ENCODE results near the gene NKPD1. TPM values are rescaled to one million over a fixed set of nuclear protein-coding genes. Genes with fewer than 3 reads are reported as not detected.

Gene NKPD1
- total and polyA plus RNA-seq, 2 experiments from 2014 or later, result 2.9 to 3.3 TPM

GRCh38 chr19:45133661-45134060 is 27.1 kb downstream of the NKPD1 start:
- no peaks in the 10 kb centered on the region for H3K36me3 ChIP-seq
- no peaks in the 10 kb centered on the region for H3K9me3 ChIP-seq (ENCODE audit: low read depth)
- peaks cover 8% of the 10 kb centered on the region for H3K4me1 ChIP-seq (ENCODE audit: low read depth)
- DNase-seq (ENCODE audit: low read depth in 1 of 2, low spot score in 1 of 2), result no peak
- H3K27me3 ChIP-seq, result no peaks in the 10 kb centered on the region
- TF ChIP-seq CTCF (IDR thresholded peaks at IDR 0.05; ENCODE audit: low read depth, low read length), result no peak
- no peak overlapping the region for H3K4me3 ChIP-seq
- no peak overlapping the region for H3K27ac ChIP-seq

- Histone ChIP-seq H3K36me3 (no peaks in the 10 kb centered on the region), H3K4me3 (no peak overlapping the region), H3K9me3 (ENCODE audit: low read depth) (no peaks in the 10 kb centered on the region), H3K27ac (no peak overlapping the region), H3K4me1 (ENCODE audit: low read depth) (peaks cover 1% of the 10 kb centered on the region), H3K27me3 (no peaks in the 10 kb centered on the region)
- no peak for TF ChIP-seq CTCF (IDR thresholded peaks at IDR 0.05; ENCODE audit: low read depth, low read length)
- DNase-seq (ENCODE audit: low read depth in 1 of 2, low spot score in 1 of 2), result no peak
Measured at GRCh38 chr19:45130888-45131615, 29.7 kb downstream of the NKPD1 start.

GRCh38 chr19:45130236-45130635 is 30.5 kb downstream of the NKPD1 start:
- no peak overlapping the region for H3K27ac ChIP-seq

GRCh38 chr19:45128806-45129205 is 32.0 kb downstream of the NKPD1 start:
- no peak for DNase-seq (ENCODE audit: low read depth in 1 of 2, low spot score in 1 of 2)
- Histone ChIP-seq H3K36me3 (no peaks in the 10 kb centered on the region), H3K9me3 (ENCODE audit: low read depth) (no peaks in the 10 kb centered on the region), H3K4me1 (ENCODE audit: low read depth) (no peaks in the 10 kb centered on the region), H3K27ac (no peak overlapping the region), H3K27me3 (no peaks in the 10 kb centered on the region), H3K4me3 (no peak overlapping the region)
- no peak for TF ChIP-seq CTCF (IDR thresholded peaks at IDR 0.05; ENCODE audit: low read depth, low read length)

More at GRCh38 chr19:45130236-45130635, 30.5 kb downstream of the NKPD1 start:
- H3K9me3 ChIP-seq (ENCODE audit: low read depth), result no peaks in the 10 kb centered on the region
- no peak for TF ChIP-seq CTCF (IDR thresholded peaks at IDR 0.05; ENCODE audit: low read depth, low read length)
- H3K4me1 ChIP-seq (ENCODE audit: low read depth), result no peaks in the 10 kb centered on the region
- DNase-seq (ENCODE audit: low read depth in 1 of 2, low spot score in 1 of 2), result no peak
- H3K27me3 ChIP-seq, result no peaks in the 10 kb centered on the region
- no peak overlapping the region for H3K4me3 ChIP-seq
- no peaks in the 10 kb centered on the region for H3K36me3 ChIP-seq

- no peak for TF ChIP-seq CTCF (IDR thresholded peaks at IDR 0.05; ENCODE audit: low read depth, low read length)
- no peak for DNase-seq (ENCODE audit: low read depth in 1 of 2, low spot score in 1 of 2)
- no peaks in the 10 kb centered on the region for H3K9me3 ChIP-seq (ENCODE audit: low read depth)
- no peaks in the 10 kb centered on the region for H3K4me1 ChIP-seq (ENCODE audit: low read depth)
- H3K27ac ChIP-seq, result no peak overlapping the region
- no peaks in the 10 kb centered on the region for H3K27me3 ChIP-seq
- no peak overlapping the region for H3K4me3 ChIP-seq
- no peaks in the 10 kb centered on the region for H3K36me3 ChIP-seq
Measured at GRCh38 chr19:45128146-45128545, 32.6 kb downstream of the NKPD1 start.
